Duodenal mucosa (tissue), 2 donors: ENCODE data around the gene CPT2.
A peak's percentile ranks its signal among the peaks of the same experiment; 100 is the strongest.
"Not testable (repeated sequence)": the region's sequence is repeated elsewhere in the genome, so short reads cannot be mapped to it uniquely, and the experiment has no call there.

ENCODE experiments used
- H3K27ac ChIP-seq: one replicate; pipeline ENCODE4 v1.7.0; 2013; ENCODE audit warnings: low read depth, low read length
- H3K27me3 ChIP-seq, 2 donors: one replicate each; pipeline ENCODE4 v1.7.0; 2013; ENCODE audit warnings: low read length in 2 of 2, control low read depth in 1 of 2; ENCODE audit not compliant: insufficient read depth in 2 of 2, control insufficient read depth in 1 of 2
- H3K36me3 ChIP-seq, 2 donors: one replicate each; pipeline ENCODE4 v1.7.0; 2013; ENCODE audit warnings: low read length in 2 of 2, control low read depth in 1 of 2; ENCODE audit not compliant: insufficient read depth in 2 of 2, control insufficient read depth in 1 of 2
- H3K4me1 ChIP-seq, 2 donors: one replicate each; pipeline ENCODE4 v1.7.0; 2013; ENCODE audit warnings: low read length in 2 of 2, control low read depth in 1 of 2; ENCODE audit not compliant: insufficient read depth in 2 of 2, control insufficient read depth in 1 of 2
- H3K4me3 ChIP-seq, 2 donors: one replicate each; pipeline ENCODE4 v1.7.0; 2013; ENCODE audit warnings: low read length in 2 of 2, low read depth in 1 of 2
- H3K9ac ChIP-seq, 2 donors: one replicate each; pipeline ENCODE4 v1.7.0; 2013; ENCODE audit warnings: low read length in 2 of 2, low read depth in 1 of 2
- H3K9me3 ChIP-seq, 2 donors: one replicate each; pipeline ENCODE4 v1.7.0; 2013; ENCODE audit warnings: low read length in 2 of 2, control low read depth in 1 of 2; ENCODE audit not compliant: control insufficient read depth in 1 of 2

Gene CPT2

GRCh38 chr1:53195246-53196016 is 1.2 kb upstream of the CPT2 start:
- Histone ChIP-seq H3K4me3 (peak overlapping the region in 1 of 2 donors; percentile 79), H3K4me1 (peaks cover 25 to 26% of the 10 kb centered on the region in 2 donors), H3K9ac (no peak overlapping the region), H3K36me3 (peaks cover 0 to under 1% of the 10 kb centered on the region in 2 donors), H3K9me3 (no peaks in the 10 kb centered on the region), H3K27me3 (no peaks in the 10 kb centered on the region), H3K27ac (no peak overlapping the region)

GRCh38 chr1:53196017-53196484 is 573 bp upstream of the CPT2 start:
- H3K9me3 ChIP-seq = no peaks in the 10 kb centered on the region
- no peak overlapping the region for H3K27ac ChIP-seq
- peak overlapping the region; percentile 90 to 94 for H3K9ac ChIP-seq
- peaks cover 24 to 26% of the 10 kb centered on the region in 2 donors for H3K4me1 ChIP-seq
- H3K36me3 ChIP-seq = peaks cover 0 to 7% of the 10 kb centered on the region in 2 donors
- H3K4me3 ChIP-seq = peak overlapping the region; percentile 79 to 94
- H3K27me3 ChIP-seq = no peaks in the 10 kb centered on the region

- H3K27ac ChIP-seq = peak overlapping the region; percentile 94
- no peaks in the 10 kb centered on the region for H3K9me3 ChIP-seq
- H3K4me3 ChIP-seq = peak overlapping the region; percentile 79 to 94
- H3K36me3 ChIP-seq = peaks cover 7 to 22% of the 10 kb centered on the region in 2 donors
- H3K4me1 ChIP-seq = peaks cover 24 to 26% of the 10 kb centered on the region in 2 donors
- H3K9ac ChIP-seq = peak overlapping the region; percentile 90 to 94
- no peaks in the 10 kb centered on the region for H3K27me3 ChIP-seq
These were observed 922 bp downstream of the CPT2 start for GRCh38 chr1:53197291-53198200.

GRCh38 chr1:53198241-53198651 is 1.6 kb downstream of the CPT2 start:
- Histone ChIP-seq H3K36me3 (peaks cover 8 to 29% of the 10 kb centered on the region in 2 donors), H3K4me3 (peak overlapping the region in 1 of 2 donors; percentile 94), H3K9ac (peak overlapping the region; percentile 90 to 94), H3K9me3 (no peaks in the 10 kb centered on the region), H3K4me1 (peaks cover 24 to 26% of the 10 kb centered on the region in 2 donors), H3K27me3 (no peaks in the 10 kb centered on the region), H3K27ac (no peak overlapping the region)

GRCh38 chr1:53203466-53203865 is 6.8 kb downstream of the CPT2 start:
- no peak overlapping the region for H3K4me3 ChIP-seq
- no peaks in the 10 kb centered on the region for H3K27me3 ChIP-seq
- peaks cover 3 to 6% of the 10 kb centered on the region in 2 donors for H3K4me1 ChIP-seq
- H3K36me3 ChIP-seq = peaks cover 22 to 76% of the 10 kb centered on the region in 2 donors
- H3K27ac ChIP-seq = no peak overlapping the region
- peaks cover 8 to 9% of the 10 kb centered on the region in 2 donors for H3K9me3 ChIP-seq
- H3K9ac ChIP-seq = no peak overlapping the region

GRCh38 chr1:53205496-53205895 is 8.9 kb downstream of the CPT2 start:
- peaks cover 29 to 94% of the 10 kb centered on the region in 2 donors for H3K36me3 ChIP-seq
- not testable (repeated sequence) for H3K4me3 ChIP-seq, H3K4me1 ChIP-seq, H3K9ac ChIP-seq, H3K27ac ChIP-seq, H3K27me3 ChIP-seq, H3K9me3 ChIP-seq

GRCh38 chr1:53206083-53206685 is 9.6 kb downstream of the CPT2 start:
- H3K27me3 ChIP-seq, H3K27ac ChIP-seq, H3K4me1 ChIP-seq, H3K4me3 ChIP-seq, H3K9me3 ChIP-seq, H3K9ac ChIP-seq: not testable (repeated sequence)
- peaks cover 36 to 94% of the 10 kb centered on the region in 2 donors for H3K36me3 ChIP-seq

- H3K27me3 ChIP-seq = no peaks in the 10 kb centered on the region
- no peak overlapping the region for H3K27ac ChIP-seq
- H3K9ac ChIP-seq = no peak overlapping the region
- H3K4me1 ChIP-seq = no peaks in the 10 kb centered on the region
- no peak overlapping the region for H3K4me3 ChIP-seq
- H3K9me3 ChIP-seq = peaks cover 8 to 9% of the 10 kb centered on the region in 2 donors
- peaks cover 38 to 94% of the 10 kb centered on the region in 2 donors for H3K36me3 ChIP-seq
These were observed 10.2 kb downstream of the CPT2 start for GRCh38 chr1:53206735-53207379.

GRCh38 chr1:53207726-53208125 is 11.1 kb downstream of the CPT2 start:
- H3K36me3 ChIP-seq = peaks cover 34 to 91% of the 10 kb centered on the region in 2 donors
- H3K4me3 ChIP-seq = no peak overlapping the region
- H3K9ac ChIP-seq = no peak overlapping the region
- peaks cover 8 to 9% of the 10 kb centered on the region in 2 donors for H3K9me3 ChIP-seq
- H3K27ac ChIP-seq = no peak overlapping the region
- no peaks in the 10 kb centered on the region for H3K4me1 ChIP-seq
- H3K27me3 ChIP-seq = no peaks in the 10 kb centered on the region
